WI38 (cell line): Measurements from ENCODE around the gene PMPCA.

Source experiments
- H3K4me3 ChIP-seq: 2 replicates; pipeline ENCODE4 v1.5.1; 2011; ENCODE audit warnings: low read depth, mild to moderate bottlenecking, control low read depth, low read length
- TF ChIP-seq, protein P1 (sequence below): IDR thresholded peaks from 2 replicates; pipeline ENCODE4 v1.5.1; 2012; ENCODE audit warnings: low read depth, mild to moderate bottlenecking, control low read depth, low read length

PMPCA gene

DNA sequence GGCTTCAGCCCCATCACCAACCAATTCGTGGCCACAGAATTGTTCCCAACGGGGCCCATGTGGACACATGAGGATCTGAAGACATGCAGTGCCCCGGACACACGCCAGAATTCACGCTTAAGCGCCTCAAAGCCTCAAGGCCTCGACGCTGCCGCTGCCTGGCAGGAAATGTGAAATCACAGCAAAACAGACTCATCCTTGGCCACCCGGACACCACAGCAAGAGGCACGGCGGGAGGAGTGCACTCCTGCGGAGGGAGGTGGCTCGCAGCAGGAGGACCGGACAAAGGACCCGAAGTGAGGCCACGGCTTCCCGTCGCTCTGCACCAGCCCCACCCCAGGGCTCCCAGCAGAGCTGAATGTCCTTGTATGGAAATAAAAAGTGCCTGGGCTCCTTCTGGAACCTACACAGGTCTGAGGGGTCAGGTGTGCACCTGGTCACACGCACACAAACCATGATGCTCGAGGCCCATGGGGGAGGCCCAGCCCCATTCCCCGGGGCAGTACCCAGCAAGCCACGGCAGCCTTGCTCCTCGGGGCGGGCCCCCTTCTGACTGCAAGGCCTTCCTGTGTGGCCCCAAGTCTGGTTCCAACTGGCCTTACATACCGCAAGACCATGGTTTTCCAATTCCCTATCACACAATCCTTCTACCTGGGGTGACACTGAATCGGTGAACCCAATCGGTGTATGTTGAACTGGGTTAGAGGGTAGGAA lies 62.3 kb downstream of the PMPCA start:
- TF ChIP-seq, protein P1, sequence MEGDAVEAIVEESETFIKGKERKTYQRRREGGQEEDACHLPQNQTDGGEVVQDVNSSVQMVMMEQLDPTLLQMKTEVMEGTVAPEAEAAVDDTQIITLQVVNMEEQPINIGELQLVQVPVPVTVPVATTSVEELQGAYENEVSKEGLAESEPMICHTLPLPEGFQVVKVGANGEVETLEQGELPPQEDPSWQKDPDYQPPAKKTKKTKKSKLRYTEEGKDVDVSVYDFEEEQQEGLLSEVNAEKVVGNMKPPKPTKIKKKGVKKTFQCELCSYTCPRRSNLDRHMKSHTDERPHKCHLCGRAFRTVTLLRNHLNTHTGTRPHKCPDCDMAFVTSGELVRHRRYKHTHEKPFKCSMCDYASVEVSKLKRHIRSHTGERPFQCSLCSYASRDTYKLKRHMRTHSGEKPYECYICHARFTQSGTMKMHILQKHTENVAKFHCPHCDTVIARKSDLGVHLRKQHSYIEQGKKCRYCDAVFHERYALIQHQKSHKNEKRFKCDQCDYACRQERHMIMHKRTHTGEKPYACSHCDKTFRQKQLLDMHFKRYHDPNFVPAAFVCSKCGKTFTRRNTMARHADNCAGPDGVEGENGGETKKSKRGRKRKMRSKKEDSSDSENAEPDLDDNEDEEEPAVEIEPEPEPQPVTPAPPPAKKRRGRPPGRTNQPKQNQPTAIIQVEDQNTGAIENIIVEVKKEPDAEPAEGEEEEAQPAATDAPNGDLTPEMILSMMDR = no peak
- H3K4me3 ChIP-seq = no peak overlapping the region

DNA sequence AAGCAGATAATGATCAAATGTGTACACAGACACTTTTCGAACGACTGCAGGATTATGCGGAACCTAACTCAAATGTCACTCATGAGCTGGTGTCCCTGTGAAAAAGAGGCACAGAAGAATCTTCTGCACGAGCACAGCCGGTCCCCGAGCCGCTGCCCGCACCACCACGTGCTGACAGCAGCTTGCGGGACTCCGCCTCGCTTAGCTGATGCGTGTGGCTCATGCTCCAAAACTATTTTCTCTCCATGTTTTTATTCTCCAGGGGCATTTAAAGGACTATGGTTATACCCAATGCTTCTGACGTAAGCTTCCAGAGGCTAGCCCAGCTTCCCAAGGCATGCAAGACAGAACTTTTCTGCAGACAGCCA lies 62.9 kb downstream of the PMPCA start:
- TF ChIP-seq, protein P1 = no peak
- H3K4me3 ChIP-seq = no peak overlapping the region
